HCT116 (cell line): Measurements from ENCODE around the gene RBM26.

ENCODE experiments used
- CBX3 ChIP-seq: IDR thresholded peaks from 2 replicates; pipeline ENCODE4 v1.6.1; 2012; ENCODE audit warnings: low read depth
- CEBPB ChIP-seq: IDR thresholded peaks from 2 replicates; pipeline ENCODE4 v1.6.1; 2012; ENCODE audit warnings: low read depth
- CTCF ChIP-seq, 3 experiments: fragments of 200-600 bp in 1 of 3; sonication (generic) in 1 of 3; IDR thresholded peaks in 2 of 3; conservative IDR thresholded peaks in 1 of 3; 2 replicates each; pipeline ENCODE4 v1.5.1; 2012 to 2017; ENCODE audit warnings: low read depth in 2 of 3, low read length in 2 of 3, antibody characterized with exemption in 1 of 3, borderline replicate concordance in 1 of 3, control low read depth in 1 of 3, mild to moderate bottlenecking in 1 of 3, mixed read lengths in 1 of 3, mixed run types in 1 of 3, moderate library complexity in 1 of 3; ENCODE audit not compliant: insufficient read depth in 1 of 3
- EZH2 ChIP-seq: fragments of 200-600 bp; sonication (generic); IDR thresholded peaks from 2 replicates; pipeline ENCODE4 v1.6.1; 2017; ENCODE audit warnings: antibody characterized with exemption, mixed run types
- EZH2phosphoT487 ChIP-seq: fragments of 200-600 bp; IDR thresholded peaks from 2 replicates; pipeline ENCODE4 v1.6.1; 2018; ENCODE audit warnings: antibody characterized with exemption, borderline replicate concordance
- JUND ChIP-seq: IDR thresholded peaks from 2 replicates; pipeline ENCODE4 v1.6.1; 2012
- POLR2A ChIP-seq: IDR thresholded peaks from 2 replicates; pipeline ENCODE4 v1.7.0; 2011; ENCODE audit warnings: borderline replicate concordance; ENCODE audit not compliant: insufficient read depth, insufficient read length; ENCODE audit errors: extremely low read depth
- RAD21 ChIP-seq: IDR thresholded peaks from 2 replicates; pipeline ENCODE4 v1.6.1; 2012; ENCODE audit warnings: low read depth, mild to moderate bottlenecking
- SP1 ChIP-seq: IDR thresholded peaks from 2 replicates; pipeline ENCODE4 v1.6.1; 2012; ENCODE audit warnings: low read depth
- ZFX ChIP-seq: fragments of 450-650 bp; IDR thresholded peaks from 2 replicates; pipeline ENCODE4 v1.6.1; 2017

GRCh38 chr13:79361299-79361698 lies 44.8 kb downstream of the RBM26 start:
- TF ChIP-seq RAD21: no peak
- no peak for TF ChIP-seq CTCF (IDR thresholded peaks at IDR 0.05 in 2 of 3, conservative IDR thresholded peaks at IDR 0.05 in 1 of 3; ENCODE audit: borderline replicate concordance in 1 of 3, insufficient read depth in 1 of 3, low read depth in 2 of 3, low read length in 2 of 3)
- TF ChIP-seq EZH2: no peak
- TF ChIP-seq POLR2A: no peak
- no peak for TF ChIP-seq EZH2phosphoT487
- no peak for TF ChIP-seq SP1
- TF ChIP-seq CEBPB: no peak
- TF ChIP-seq CBX3: no peak
- no peak for TF ChIP-seq ZFX
- TF ChIP-seq JUND: no peak
